Liver (tissue), 9 donors: ENCODE measurements around the gene MTHFSD. TPM values are rescaled to one million over a fixed set of nuclear protein-coding genes. Genes with fewer than 3 reads are reported as not detected.
A peak's percentile ranks its signal among the peaks of the same experiment; 100 is the strongest.

ENCODE experiments used
- DNase-seq: peaks from one replicate; pipeline ENCODE4 v3.0.0-alpha.2; 2017; ENCODE audit warnings: low spot score
- H3K27ac ChIP-seq, 2 donors: one replicate each; pipeline ENCODE4 v1.7.0; 2013; ENCODE audit warnings: inconsistent platforms in 2 of 2, low read length in 2 of 2, control low read depth in 1 of 2, low read depth in 1 of 2, mild to moderate bottlenecking in 1 of 2
- H3K27me3 ChIP-seq, 4 donors: one replicate each; pipeline versions ENCODE4 v1.6.1 to v1.7.0; 2013; ENCODE audit warnings: low read length in 3 of 4, inconsistent platforms in 1 of 4, mild to moderate bottlenecking in 1 of 4, moderate library complexity in 1 of 4; ENCODE audit not compliant: control insufficient read depth in 4 of 4, insufficient read depth in 4 of 4
- H3K36me3 ChIP-seq, 4 donors: one replicate each; pipeline versions ENCODE4 v1.6.1 to v1.7.0; 2013; ENCODE audit warnings: low read length in 3 of 4, mild to moderate bottlenecking in 3 of 4, low read depth in 1 of 4, moderate library complexity in 1 of 4; ENCODE audit not compliant: control insufficient read depth in 4 of 4, insufficient read depth in 3 of 4
- H3K4me1 ChIP-seq, 4 donors: one replicate each; pipeline versions ENCODE4 v1.6.1 to v1.7.0; 2013; ENCODE audit warnings: low read length in 3 of 4, mild to moderate bottlenecking in 3 of 4, moderate library complexity in 1 of 4; ENCODE audit not compliant: control insufficient read depth in 4 of 4, insufficient read depth in 4 of 4
- H3K4me3 ChIP-seq, 3 donors: one replicate each; pipeline versions ENCODE4 v1.6.1 to v1.7.0; 2013; ENCODE audit warnings: low read length in 3 of 3, control low read depth in 1 of 3, low read depth in 1 of 3, mild to moderate bottlenecking in 1 of 3
- H3K9ac ChIP-seq, 2 donors: one replicate each; pipeline ENCODE4 v1.7.0; 2013; ENCODE audit warnings: low read length in 2 of 2, mild to moderate bottlenecking in 2 of 2, moderate library complexity in 2 of 2, control low read depth in 1 of 2, low read depth in 1 of 2
- H3K9me3 ChIP-seq, 4 donors: one replicate each; pipeline versions ENCODE4 v1.6.1 to v1.7.0; 2013; ENCODE audit warnings: low read length in 3 of 4; ENCODE audit not compliant: control insufficient read depth in 4 of 4
- EGR1 ChIP-seq, 2 donors: IDR thresholded peaks; 2 replicates each; pipeline ENCODE4 v1.6.1; 2016 to 2018; ENCODE audit warnings: antibody characterized with exemption in 2 of 2, low read depth in 2 of 2
- FOXA1 ChIP-seq: IDR thresholded peaks from 2 replicates; pipeline ENCODE4 v1.6.1; 2016; ENCODE audit warnings: antibody characterized with exemption
- HNF4A ChIP-seq, 2 donors: conservative IDR thresholded peaks; 2 replicates each; pipeline ENCODE4 v1.6.1; 2016; ENCODE audit warnings: antibody characterized with exemption in 2 of 2, mild to moderate bottlenecking in 2 of 2
- HNF4G ChIP-seq: IDR thresholded peaks from 2 replicates; pipeline ENCODE4 v1.6.1; 2016; ENCODE audit warnings: antibody characterized with exemption
- SP1 ChIP-seq: IDR thresholded peaks from 2 replicates; pipeline ENCODE4 v1.6.1; 2018; ENCODE audit warnings: antibody characterized with exemption, mild to moderate bottlenecking
- YY1 ChIP-seq: IDR thresholded peaks from 2 replicates; pipeline ENCODE4 v1.6.1; 2016; ENCODE audit warnings: antibody characterized with exemption, mild to moderate bottlenecking
- WGBS: extraction: QIAGEN DNeasy Blood & Tissue Kit; methylation state at CpG from one replicate; pipeline ENCODE4 v1.1.7; 2013; 5-methylcytosine and 5-hydroxymethylcytosine counted together
- polyA plus RNA-seq, 2 donors: library from polyadenylated mRNA; stranded (reverse) in 1 of 2; unstranded in 1 of 2; fragments of 200-250 nt in 1 of 2; fragments of >200 nt in 1 of 2; fragmentation: Nextera tagmentation in 1 of 2; extraction: Ambion mirVana in 1 of 2; gene quantifications; one replicate each; pipeline versions ENCODE4 v1.2.1 to v1.2.3, GENCODE V29; 2013 to 2015
- total RNA-seq, 2 donors: library from RNA; depleted of rRNA; stranded (reverse); fragments of >200 nt; gene quantifications; one replicate each; pipeline ENCODE4 v1.2.3, GENCODE V29; 2014
- TF ChIP-seq, protein P1 (sequence below): IDR thresholded peaks from 2 replicates; pipeline ENCODE4 v1.6.1; 2016; ENCODE audit warnings: antibody characterized with exemption
- TF ChIP-seq, protein P2 (sequence below): IDR thresholded peaks from 2 replicates; pipeline ENCODE4 v1.6.1; 2016; ENCODE audit warnings: antibody characterized with exemption
- TF ChIP-seq, protein P3 (sequence below): IDR thresholded peaks from 2 replicates; pipeline ENCODE4 v1.6.1; 2016; ENCODE audit warnings: antibody characterized with exemption
- TF ChIP-seq, protein P4 (sequence below): IDR thresholded peaks from 2 replicates; pipeline ENCODE4 v1.6.1; 2016; ENCODE audit warnings: antibody characterized with exemption, mild to moderate bottlenecking
- TF ChIP-seq, protein P5 (sequence below): fragments of 150-350 bp; IDR thresholded peaks from 2 replicates; pipeline ENCODE4 v1.5.1; 2017; ENCODE audit warnings: improper control_type of control experiment, low read depth, low read length; ENCODE audit not compliant: missing input control
- donor health status: healthy.
- donor health status: healthy.
- donor health status: healthy.
- donor health status: healthy.
- donor health status: healthy.

MTHFSD gene
- total and polyA plus RNA-seq, 4 donors = 4.6 to 8.1 (median 6.5) TPM

DNA sequence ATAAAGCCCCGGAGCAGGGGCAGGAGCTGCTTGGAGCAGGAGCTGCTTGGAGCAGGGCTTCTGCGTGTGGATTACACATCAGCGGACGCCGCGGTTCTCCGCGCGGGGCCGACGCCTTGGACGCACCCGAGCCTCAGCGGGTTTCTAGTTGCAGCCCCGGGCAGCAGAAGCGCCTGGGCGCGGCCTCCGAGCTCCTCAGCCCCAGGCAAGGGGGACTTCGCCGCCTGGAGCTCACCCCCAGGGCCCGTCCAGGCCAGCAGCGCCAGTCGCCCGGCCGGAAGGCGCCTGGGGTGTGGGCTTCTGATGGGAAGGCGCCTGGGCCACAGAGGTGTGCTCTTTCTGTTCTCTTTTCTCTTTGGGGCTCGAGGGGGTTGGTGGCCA, 38.4 kb downstream of the MTHFSD start:
- Histone ChIP-seq H3K4me3 (no peak overlapping the region), H3K27ac (peak overlapping the region in 1 of 2 donors; percentile 25), H3K9ac (no peak overlapping the region), H3K27me3 (peaks cover 6 to 28% (median 25%) of the 10 kb centered on the region in 4 donors), H3K9me3 (no peaks in the 10 kb centered on the region), H3K4me1 (peaks cover 0 to 15% (median 0%) of the 10 kb centered on the region in 4 donors), H3K36me3 (no peaks in the 10 kb centered on the region)
- 9% methylated on average over 29 of the region's 29 CpGs for WGBS
- no peak for DNase-seq
- TF ChIP-seq, protein P1, sequence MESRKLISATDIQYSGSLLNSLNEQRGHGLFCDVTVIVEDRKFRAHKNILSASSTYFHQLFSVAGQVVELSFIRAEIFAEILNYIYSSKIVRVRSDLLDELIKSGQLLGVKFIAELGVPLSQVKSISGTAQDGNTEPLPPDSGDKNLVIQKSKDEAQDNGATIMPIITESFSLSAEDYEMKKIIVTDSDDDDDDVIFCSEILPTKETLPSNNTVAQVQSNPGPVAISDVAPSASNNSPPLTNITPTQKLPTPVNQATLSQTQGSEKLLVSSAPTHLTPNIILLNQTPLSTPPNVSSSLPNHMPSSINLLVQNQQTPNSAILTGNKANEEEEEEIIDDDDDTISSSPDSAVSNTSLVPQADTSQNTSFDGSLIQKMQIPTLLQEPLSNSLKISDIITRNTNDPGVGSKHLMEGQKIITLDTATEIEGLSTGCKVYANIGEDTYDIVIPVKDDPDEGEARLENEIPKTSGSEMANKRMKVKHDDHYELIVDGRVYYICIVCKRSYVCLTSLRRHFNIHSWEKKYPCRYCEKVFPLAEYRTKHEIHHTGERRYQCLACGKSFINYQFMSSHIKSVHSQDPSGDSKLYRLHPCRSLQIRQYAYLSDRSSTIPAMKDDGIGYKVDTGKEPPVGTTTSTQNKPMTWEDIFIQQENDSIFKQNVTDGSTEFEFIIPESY = no peak
- no peak for TF ChIP-seq HNF4A (conservative IDR thresholded peaks at IDR 0.05)
- TF ChIP-seq FOXA1 = no peak
- no peak for TF ChIP-seq SP1
- TF ChIP-seq HNF4G = no peak
- TF ChIP-seq, protein P2, sequence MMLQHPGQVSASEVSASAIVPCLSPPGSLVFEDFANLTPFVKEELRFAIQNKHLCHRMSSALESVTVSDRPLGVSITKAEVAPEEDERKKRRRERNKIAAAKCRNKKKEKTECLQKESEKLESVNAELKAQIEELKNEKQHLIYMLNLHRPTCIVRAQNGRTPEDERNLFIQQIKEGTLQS = no peak
- TF ChIP-seq, protein P3, sequence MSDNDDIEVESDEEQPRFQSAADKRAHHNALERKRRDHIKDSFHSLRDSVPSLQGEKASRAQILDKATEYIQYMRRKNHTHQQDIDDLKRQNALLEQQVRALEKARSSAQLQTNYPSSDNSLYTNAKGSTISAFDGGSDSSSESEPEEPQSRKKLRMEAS = no peak
- no peak for TF ChIP-seq YY1
- TF ChIP-seq, protein P4, sequence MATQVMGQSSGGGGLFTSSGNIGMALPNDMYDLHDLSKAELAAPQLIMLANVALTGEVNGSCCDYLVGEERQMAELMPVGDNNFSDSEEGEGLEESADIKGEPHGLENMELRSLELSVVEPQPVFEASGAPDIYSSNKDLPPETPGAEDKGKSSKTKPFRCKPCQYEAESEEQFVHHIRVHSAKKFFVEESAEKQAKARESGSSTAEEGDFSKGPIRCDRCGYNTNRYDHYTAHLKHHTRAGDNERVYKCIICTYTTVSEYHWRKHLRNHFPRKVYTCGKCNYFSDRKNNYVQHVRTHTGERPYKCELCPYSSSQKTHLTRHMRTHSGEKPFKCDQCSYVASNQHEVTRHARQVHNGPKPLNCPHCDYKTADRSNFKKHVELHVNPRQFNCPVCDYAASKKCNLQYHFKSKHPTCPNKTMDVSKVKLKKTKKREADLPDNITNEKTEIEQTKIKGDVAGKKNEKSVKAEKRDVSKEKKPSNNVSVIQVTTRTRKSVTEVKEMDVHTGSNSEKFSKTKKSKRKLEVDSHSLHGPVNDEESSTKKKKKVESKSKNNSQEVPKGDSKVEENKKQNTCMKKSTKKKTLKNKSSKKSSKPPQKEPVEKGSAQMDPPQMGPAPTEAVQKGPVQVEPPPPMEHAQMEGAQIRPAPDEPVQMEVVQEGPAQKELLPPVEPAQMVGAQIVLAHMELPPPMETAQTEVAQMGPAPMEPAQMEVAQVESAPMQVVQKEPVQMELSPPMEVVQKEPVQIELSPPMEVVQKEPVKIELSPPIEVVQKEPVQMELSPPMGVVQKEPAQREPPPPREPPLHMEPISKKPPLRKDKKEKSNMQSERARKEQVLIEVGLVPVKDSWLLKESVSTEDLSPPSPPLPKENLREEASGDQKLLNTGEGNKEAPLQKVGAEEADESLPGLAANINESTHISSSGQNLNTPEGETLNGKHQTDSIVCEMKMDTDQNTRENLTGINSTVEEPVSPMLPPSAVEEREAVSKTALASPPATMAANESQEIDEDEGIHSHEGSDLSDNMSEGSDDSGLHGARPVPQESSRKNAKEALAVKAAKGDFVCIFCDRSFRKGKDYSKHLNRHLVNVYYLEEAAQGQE = no peak

DNA sequence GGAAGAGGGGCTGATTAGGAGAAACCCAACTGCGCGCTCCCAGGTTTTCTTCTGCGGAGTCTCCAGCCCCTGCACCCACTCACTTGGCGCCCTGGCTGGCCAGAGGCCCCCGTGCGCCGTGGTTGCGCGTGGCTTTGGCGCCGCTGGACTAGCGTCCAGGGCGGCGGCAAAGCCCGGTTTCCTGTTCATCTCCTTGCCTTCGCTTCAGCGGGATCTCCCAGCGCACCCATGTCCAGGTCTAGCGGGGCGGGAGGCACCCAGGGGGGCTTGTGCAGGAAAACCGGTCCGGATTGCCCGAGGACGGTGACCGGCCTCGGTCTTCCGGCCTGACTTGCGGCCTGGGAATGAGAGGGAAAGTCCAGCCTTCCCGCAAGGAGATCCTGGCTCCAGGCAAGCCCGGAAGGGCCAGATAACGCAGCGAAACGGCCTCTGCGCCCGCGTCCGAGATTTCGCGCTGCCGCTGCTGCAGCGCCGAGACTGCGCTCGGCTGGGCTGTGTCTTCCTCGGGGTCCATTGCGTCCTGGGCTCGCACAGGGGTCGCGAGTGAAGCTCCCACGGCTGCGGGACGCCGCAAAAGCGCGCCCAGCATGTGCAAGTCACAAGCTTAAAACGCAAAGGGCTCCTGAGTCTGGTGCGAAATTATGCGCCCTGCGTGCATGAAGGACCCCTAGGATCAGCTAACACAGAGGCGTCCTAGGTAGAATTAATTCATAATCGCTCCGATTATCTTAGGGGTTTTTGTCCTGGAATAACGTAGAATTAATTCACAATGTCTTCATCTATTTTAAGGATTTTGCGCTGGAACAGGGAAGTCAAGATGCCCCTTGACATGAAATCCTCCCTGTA, 39.0 kb downstream of the MTHFSD start:
- Histone ChIP-seq H3K36me3 (no peaks in the 10 kb centered on the region), H3K27me3 (peaks cover 6 to 28% (median 24%) of the 10 kb centered on the region in 4 donors), H3K9ac (no peak overlapping the region), H3K4me1 (peaks cover 0 to 15% (median under 1%) of the 10 kb centered on the region in 4 donors), H3K27ac (peak overlapping the region; percentile 23 to 25), H3K9me3 (no peaks in the 10 kb centered on the region), H3K4me3 (peak overlapping the region in 1 of 3 donors; percentile 13)
- no peak for DNase-seq
- TF ChIP-seq EGR1 (IDR thresholded peaks at IDR 0.05; ENCODE audit: low read depth in 2 of 2) (no peak), SP1 (no peak)
- TF ChIP-seq, protein P5, sequence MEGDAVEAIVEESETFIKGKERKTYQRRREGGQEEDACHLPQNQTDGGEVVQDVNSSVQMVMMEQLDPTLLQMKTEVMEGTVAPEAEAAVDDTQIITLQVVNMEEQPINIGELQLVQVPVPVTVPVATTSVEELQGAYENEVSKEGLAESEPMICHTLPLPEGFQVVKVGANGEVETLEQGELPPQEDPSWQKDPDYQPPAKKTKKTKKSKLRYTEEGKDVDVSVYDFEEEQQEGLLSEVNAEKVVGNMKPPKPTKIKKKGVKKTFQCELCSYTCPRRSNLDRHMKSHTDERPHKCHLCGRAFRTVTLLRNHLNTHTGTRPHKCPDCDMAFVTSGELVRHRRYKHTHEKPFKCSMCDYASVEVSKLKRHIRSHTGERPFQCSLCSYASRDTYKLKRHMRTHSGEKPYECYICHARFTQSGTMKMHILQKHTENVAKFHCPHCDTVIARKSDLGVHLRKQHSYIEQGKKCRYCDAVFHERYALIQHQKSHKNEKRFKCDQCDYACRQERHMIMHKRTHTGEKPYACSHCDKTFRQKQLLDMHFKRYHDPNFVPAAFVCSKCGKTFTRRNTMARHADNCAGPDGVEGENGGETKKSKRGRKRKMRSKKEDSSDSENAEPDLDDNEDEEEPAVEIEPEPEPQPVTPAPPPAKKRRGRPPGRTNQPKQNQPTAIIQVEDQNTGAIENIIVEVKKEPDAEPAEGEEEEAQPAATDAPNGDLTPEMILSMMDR = no peak
- WGBS = 6% methylated on average over 64 of the region's 64 CpGs
